ACC112 (cell line): ENCODE results near the gene POU6F1.
A peak's percentile ranks its signal among the peaks of the same experiment; 100 is the strongest.

Experiments
- H2AFZ ChIP-seq: fragments of 200-600 bp; sonication (generic); one replicate; pipeline ENCODE4 v1.6.0; 2017; ENCODE audit warnings: antibody characterized with exemption, low read length; ENCODE audit not compliant: unreplicated experiment
- H3K27ac ChIP-seq: fragments of 200-600 bp; sonication (generic); 2 replicates; pipeline ENCODE4 v1.5.1; 2014; ENCODE audit warnings: low read depth, mild to moderate bottlenecking, antibody characterized with exemption, low read length, moderate library complexity
- H3K27me3 ChIP-seq: fragments of 200-600 bp; sonication (generic); 2 replicates; pipeline ENCODE4 v1.6.1; 2014; ENCODE audit warnings: mild to moderate bottlenecking, antibody characterized with exemption, low read length, moderate library complexity, mixed read lengths; ENCODE audit not compliant: insufficient read depth
- H3K36me3 ChIP-seq: fragments of 200-600 bp; sonication (generic); 2 replicates; pipeline ENCODE4 v1.6.1; 2016; ENCODE audit warnings: mild to moderate bottlenecking, antibody characterized with exemption, low read length, moderate library complexity, mixed read lengths; ENCODE audit not compliant: insufficient read depth
- H3K4me1 ChIP-seq: fragments of 200-600 bp; sonication (generic); one replicate; pipeline ENCODE4 v1.6.1; 2016; ENCODE audit warnings: low read length, mixed read lengths; ENCODE audit not compliant: insufficient read depth, unreplicated experiment, control insufficient read depth
- H3K4me3 ChIP-seq: fragments of 200-600 bp; sonication (generic); 2 replicates; pipeline ENCODE4 v1.5.1; 2014; ENCODE audit warnings: mild to moderate bottlenecking, low read depth, low read length
- H3K79me2 ChIP-seq: fragments of 200-600 bp; sonication (generic); one replicate; pipeline ENCODE4 v1.6.0; 2016; ENCODE audit warnings: low read length; ENCODE audit not compliant: control insufficient read depth, unreplicated experiment, insufficient read depth

Gene POU6F1

DNA sequence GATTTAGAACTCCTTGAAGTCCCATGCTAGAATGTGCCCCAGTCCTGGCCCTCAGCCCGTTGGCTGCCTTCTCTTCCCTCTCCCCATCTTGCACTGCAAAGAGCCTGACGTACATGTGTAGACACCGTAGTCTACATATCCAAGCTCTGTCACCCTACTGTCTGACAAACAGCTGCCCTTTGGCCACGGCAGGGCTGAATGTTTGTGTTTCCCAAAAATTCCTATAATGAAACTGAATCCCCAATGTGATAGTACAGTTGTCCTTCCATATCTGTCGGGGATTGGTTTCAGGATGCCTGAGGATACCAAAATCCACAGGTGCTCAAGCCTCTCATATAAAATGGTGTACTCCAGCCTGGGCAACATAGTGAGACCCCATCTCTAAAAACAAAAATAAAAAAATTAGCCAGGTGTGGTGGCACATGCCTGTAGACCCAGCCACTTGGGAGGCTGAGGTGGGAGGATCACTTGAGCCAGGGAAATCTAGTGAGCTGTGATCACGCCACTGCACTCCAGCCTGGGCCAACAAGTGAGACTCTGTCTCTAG is 32.6 kb downstream of the POU6F1 start:
- H3K4me1 ChIP-seq, result no peaks in the 10 kb centered on the region
- H3K36me3 ChIP-seq, result no peaks in the 10 kb centered on the region

DNA sequence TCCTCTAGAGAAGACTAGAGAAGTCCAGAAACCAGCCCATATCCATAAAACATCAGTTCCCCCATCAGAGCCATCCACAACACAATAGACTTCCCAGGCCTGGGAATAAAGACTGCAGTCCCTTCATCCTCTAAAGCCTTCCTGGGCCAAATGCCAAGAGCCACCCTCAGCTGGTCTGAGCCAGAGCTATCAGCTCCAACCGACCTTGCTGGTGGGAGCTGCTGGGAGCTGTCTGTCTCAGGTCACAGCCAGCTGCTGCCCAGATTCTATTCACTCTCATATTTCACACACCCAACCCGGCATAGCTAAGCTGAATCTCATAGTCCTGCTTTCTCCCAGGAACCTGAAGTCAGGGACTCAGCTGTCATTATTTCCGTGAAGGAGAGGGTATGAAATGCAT is 34.0 kb downstream of the POU6F1 start:
- Histone ChIP-seq H3K36me3 (no peaks in the 10 kb centered on the region), H3K4me1 (no peaks in the 10 kb centered on the region), H3K79me2 (no peaks in the 10 kb centered on the region), H3K27ac (no peak overlapping the region), H3K27me3 (no peaks in the 10 kb centered on the region), H2AFZ (no peak overlapping the region), H3K4me3 (no peak overlapping the region)

More for the DNA sequence above, 32.6 kb downstream of the POU6F1 start:
- no peaks in the 10 kb centered on the region for H3K79me2 ChIP-seq
- no peaks in the 10 kb centered on the region for H3K27me3 ChIP-seq
- H2AFZ ChIP-seq, result no peak overlapping the region
- H3K27ac ChIP-seq, result no peak overlapping the region
- H3K4me3 ChIP-seq, result no peak overlapping the region

DNA sequence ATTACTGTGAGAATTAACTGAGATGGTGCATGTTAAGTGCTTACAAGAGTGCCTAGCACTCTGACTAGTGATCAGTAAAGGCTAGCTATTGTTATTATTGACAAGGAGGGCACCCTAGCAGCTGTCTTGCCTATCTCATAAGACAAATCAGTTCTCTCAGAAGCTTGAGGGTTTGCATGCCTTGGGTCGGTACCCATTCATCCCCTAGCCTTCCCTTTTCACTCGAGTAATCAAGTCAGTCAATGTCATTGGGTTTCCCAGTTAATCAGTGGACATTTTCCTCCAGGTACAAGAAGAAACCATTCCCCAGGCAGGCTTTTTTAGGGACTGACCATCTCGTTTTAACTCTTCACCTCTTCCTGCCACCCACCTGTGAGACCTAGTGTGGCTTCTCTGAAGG is 34.5 kb downstream of the POU6F1 start:
- no peaks in the 10 kb centered on the region for H3K36me3 ChIP-seq
- H3K4me1 ChIP-seq, result no peaks in the 10 kb centered on the region
- no peaks in the 10 kb centered on the region for H3K79me2 ChIP-seq
- no peaks in the 10 kb centered on the region for H3K27me3 ChIP-seq
- no peak overlapping the region for H3K27ac ChIP-seq
- H2AFZ ChIP-seq, result no peak overlapping the region
- H3K4me3 ChIP-seq, result no peak overlapping the region

DNA sequence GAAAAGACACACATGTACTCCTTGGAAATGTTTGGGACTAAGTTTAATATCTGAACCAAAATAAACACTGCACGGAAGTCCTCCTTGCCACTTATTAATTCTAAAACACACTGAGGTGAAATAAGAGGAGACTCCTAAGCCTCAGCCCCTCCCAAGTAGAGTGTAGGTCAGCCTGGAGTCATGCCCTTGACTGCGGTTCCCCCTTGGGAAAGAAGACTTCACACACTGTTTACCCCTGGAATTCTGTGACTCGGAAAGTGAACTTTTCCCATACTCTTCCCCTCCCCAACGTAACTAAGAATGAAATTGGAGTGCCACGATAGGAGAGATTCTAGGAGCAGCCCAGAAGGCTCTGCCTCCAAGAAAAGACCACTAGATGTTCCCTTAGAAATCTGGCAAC is 36.3 kb downstream of the POU6F1 start:
- Histone ChIP-seq H3K36me3 (no peaks in the 10 kb centered on the region), H3K27me3 (no peaks in the 10 kb centered on the region), H3K79me2 (no peaks in the 10 kb centered on the region), H3K27ac (no peak overlapping the region), H2AFZ (no peak overlapping the region), H3K4me1 (no peaks in the 10 kb centered on the region), H3K4me3 (no peak overlapping the region)

DNA sequence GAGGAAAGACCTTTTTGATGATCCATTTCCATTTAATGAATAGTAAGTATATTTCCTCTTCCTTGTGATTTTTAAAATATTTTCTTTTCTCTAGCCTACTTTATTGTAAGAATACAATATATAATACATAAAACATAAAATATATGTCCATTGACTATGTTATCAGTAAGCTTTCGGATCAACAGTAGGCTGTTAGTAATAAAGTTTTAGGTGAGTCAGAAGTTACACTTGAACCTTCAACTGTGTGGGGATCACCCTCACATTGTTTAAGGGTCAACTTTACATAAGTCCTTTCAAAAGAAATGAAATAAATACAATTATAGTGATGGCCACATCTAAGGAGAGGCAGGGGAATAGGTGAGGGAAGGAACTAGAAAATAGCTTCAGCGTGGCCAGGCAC is 40.0 kb downstream of the POU6F1 start:
- no peak overlapping the region for H3K27ac ChIP-seq
- H3K27me3 ChIP-seq, result no peaks in the 10 kb centered on the region
- H2AFZ ChIP-seq, result no peak overlapping the region
- no peaks in the 10 kb centered on the region for H3K36me3 ChIP-seq
- no peak overlapping the region for H3K4me3 ChIP-seq
- no peaks in the 10 kb centered on the region for H3K4me1 ChIP-seq
- H3K79me2 ChIP-seq, result no peaks in the 10 kb centered on the region

DNA sequence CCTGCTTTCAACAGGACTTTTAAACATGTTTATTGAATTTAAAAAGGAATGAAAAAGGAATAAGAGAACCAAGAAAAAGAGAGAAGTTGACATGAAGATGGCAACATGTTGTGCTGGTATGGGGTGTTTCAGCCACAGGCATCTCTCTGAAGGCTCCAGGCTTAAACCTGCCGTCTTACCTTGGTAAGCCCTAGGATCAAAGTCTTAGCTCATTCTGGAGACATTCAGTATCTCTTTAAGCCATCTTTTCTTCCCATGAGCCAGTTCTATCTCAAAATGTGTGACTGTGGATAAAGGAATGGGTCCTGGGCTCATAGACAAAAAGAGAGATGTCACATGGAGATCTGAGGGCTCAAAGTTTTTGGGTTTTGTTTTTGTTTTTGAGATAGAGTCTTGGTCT is 43.4 kb downstream of the POU6F1 start:
- no peak overlapping the region for H3K27ac ChIP-seq
- H3K4me3 ChIP-seq, result no peak overlapping the region

DNA sequence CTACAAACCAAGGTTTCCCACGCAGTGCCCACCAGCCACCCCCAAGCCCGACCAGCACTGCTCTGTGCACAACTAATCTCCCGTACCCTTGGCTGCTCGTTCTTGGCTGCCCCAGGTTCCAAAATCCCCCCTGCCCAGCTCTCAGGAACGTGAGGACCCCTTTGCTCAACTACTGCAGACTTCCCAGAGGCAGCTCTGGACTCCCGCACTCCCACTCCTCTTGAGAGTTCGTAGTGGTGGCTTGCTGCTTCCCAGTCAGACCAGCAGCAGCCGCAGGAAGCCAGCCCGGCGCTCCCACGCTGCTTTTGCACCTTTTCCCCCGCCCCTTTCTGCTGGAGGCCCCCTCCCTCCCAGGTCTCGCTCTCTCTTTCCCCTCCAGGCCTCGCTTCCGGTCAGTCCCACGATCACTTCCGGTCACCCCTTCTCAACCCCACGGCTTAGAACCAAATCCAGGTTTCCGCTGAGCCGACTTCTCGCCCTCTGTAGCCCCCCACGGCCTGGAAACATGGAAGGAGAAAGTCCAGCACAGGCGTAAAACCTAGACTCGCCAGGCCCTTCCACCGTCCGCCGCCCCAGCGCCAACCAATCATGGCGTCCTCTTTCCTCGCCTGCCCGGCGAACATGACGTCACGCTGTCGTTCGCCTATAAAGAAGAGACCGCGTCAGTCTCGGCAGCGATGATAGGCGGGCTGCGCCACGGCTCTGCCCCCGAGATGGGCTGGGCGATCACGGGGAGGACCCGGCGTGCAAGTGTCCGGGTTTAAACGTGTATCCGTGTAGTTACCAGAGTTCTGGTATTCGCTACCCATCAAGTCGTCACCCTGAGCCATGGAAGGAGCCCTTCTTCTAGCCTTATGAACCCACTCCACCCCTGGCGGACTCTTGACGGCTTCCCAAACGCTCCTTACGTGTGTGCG is 45.1 kb downstream of the POU6F1 start, which contains the start of gene TFCP2:
Gene TFCP2 (minus strand): TSS at position 621 of the 917 bp plus-strand sequence. CDS start 713 bp downstream, outside the sequence.
- Histone ChIP-seq H3K79me2 (peaks cover 35% of the 10 kb centered on the region), H3K27ac (peak within 1 kb of the TSS; percentile 96), H3K4me3 (peak within 1 kb of the TSS; percentile 91), H3K4me1 (peaks cover 8% of the 10 kb centered on the region), H3K27me3 (no peaks in the 10 kb centered on the region), H3K36me3 (no peaks in the 10 kb centered on the region), H2AFZ (peak within 1 kb of the TSS; percentile 96)

More for the DNA sequence above, 43.4 kb downstream of the POU6F1 start:
- Histone ChIP-seq H3K27me3 (no peaks in the 10 kb centered on the region), H3K79me2 (peaks cover 27% of the 10 kb centered on the region), H2AFZ (peak overlapping the region; percentile 51), H3K36me3 (no peaks in the 10 kb centered on the region), H3K4me1 (peaks cover 8% of the 10 kb centered on the region)

DNA sequence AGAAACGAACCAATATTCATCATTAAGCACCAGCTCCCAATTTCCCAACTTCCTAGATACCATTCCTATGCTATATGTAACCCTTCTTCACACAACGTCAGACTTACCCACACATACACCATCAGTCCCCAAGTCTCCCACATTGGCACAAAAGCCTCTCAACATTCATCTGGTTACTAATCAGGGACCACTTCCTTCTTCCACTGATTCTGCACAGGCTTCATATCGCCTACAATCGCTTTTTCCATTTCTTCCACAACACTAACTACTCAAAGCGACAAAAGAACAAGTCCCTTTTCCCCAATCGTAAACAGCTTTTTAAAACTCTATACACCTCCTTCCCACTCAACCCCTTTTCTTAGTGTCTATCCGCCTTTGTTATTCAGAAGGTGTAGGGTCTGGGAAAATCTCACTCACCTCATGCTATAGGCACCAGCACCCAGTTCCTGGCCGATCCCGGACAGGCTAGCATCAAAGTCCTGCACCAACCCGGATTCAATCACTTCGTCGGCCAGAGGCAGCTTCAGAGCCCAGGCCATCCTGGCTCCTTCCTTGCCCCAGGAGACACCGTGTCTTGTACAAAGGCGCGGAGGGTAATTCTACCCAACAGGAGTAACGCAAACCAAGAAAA is 45.9 kb downstream of the POU6F1 start:
- Histone ChIP-seq H3K36me3 (no peaks in the 10 kb centered on the region), H3K27me3 (no peaks in the 10 kb centered on the region), H2AFZ (peak overlapping the region; percentile 80), H3K4me1 (peaks cover 8% of the 10 kb centered on the region), H3K4me3 (peak overlapping the region; percentile 91), H3K27ac (peak overlapping the region; percentile 96), H3K79me2 (peaks cover 35% of the 10 kb centered on the region)

DNA sequence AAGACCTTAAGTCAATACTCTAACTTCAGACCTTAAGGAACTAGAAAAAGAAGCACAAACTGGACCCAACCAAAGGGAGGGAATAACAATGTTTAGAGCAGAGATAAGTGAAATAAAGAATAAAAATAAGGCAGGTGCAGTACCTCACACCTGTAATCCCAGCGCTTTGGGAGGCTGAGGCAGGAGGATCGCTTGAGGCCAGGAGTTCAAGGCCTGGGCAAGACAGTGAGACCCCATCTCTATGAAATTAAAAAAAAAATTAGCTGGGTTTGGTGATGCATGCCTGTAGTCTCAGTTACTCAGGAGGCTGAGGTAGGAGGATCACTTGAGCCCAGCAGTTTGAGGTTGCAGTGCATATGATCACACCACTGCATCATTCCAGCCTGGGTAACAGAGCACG is 54.1 kb downstream of the POU6F1 start:
- no peaks in the 10 kb centered on the region for H3K27me3 ChIP-seq
- no peak overlapping the region for H2AFZ ChIP-seq
- peaks cover 41% of the 10 kb centered on the region for H3K79me2 ChIP-seq
- 0 out of 2 replicates have a peak, but pooled peaks cover 3% of the 10 kb centered on the region for H3K36me3 ChIP-seq
- no peak overlapping the region for H3K27ac ChIP-seq
- H3K4me3 ChIP-seq, result no peak overlapping the region
- peaks cover 7% of the 10 kb centered on the region for H3K4me1 ChIP-seq

DNA sequence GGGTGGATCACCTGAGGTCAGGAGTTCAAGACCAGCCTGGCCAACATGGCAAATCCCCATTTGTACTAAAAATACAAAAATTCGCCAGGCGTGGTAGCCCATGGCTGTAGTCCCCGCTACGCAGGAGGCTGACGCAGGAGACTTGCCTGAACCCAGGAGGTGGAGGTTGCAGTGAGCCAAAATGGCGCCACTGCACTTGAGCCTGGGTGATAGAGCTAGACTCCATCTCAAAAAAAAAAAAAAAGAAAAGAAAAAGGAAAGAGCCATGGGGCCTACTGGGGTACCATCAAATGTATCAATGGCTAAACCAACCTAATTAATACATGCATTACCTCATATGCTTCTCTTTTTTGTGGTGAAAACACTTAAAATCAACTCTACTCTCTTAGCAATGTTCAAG is 55.6 kb downstream of the POU6F1 start:
- peaks cover 35% of the 10 kb centered on the region for H3K79me2 ChIP-seq
- 0 out of 2 replicates have a peak, but pooled peaks cover 3% of the 10 kb centered on the region for H3K36me3 ChIP-seq
- no peak overlapping the region for H2AFZ ChIP-seq
- H3K4me3 ChIP-seq, result no peak overlapping the region
- H3K27ac ChIP-seq, result no peak overlapping the region
- H3K4me1 ChIP-seq, result peaks cover 7% of the 10 kb centered on the region
- H3K27me3 ChIP-seq, result no peaks in the 10 kb centered on the region
